Nephron progenitor cell (in vitro differentiated cells): ENCODE measurements around the gene ZBTB11.

Experiments
- DNase-seq: peaks from one replicate; pipeline ENCODE4 v3.0.0; 2021
- H3K27ac Mint-ChIP-seq: 2 replicates; pipeline ENCODE4 v1.8.0; 2021; ENCODE audit warnings: mild to moderate bottlenecking, moderate library complexity, mixed read lengths
- H3K27me3 Mint-ChIP-seq: 2 replicates; pipeline ENCODE4 v1.8.0; 2021; ENCODE audit warnings: mild to moderate bottlenecking, low read depth, mixed read lengths; ENCODE audit not compliant: poor library complexity
- H3K36me3 Mint-ChIP-seq: 2 replicates; pipeline ENCODE4 v1.8.0; 2021; ENCODE audit warnings: low read depth, mixed read lengths
- H3K4me1 Mint-ChIP-seq: 2 replicates; pipeline ENCODE4 v1.8.0; 2021; ENCODE audit warnings: mixed read lengths
- H3K4me3 Mint-ChIP-seq: 2 replicates; pipeline ENCODE4 v1.8.0; 2021; ENCODE audit warnings: mild to moderate bottlenecking, moderate library complexity, mixed read lengths
- H3K9me3 Mint-ChIP-seq: 2 replicates; pipeline ENCODE4 v1.8.0; 2021; ENCODE audit warnings: mild to moderate bottlenecking, moderate library complexity, mixed read lengths
- TF ChIP-seq, protein P1 (sequence below): fragments of 200-600 bp; sonication (generic); IDR thresholded peaks from 2 replicates; pipeline ENCODE4 v1.5.0; 2021; ENCODE audit warnings: antibody characterized with exemption

The ZBTB11 gene

DNA sequence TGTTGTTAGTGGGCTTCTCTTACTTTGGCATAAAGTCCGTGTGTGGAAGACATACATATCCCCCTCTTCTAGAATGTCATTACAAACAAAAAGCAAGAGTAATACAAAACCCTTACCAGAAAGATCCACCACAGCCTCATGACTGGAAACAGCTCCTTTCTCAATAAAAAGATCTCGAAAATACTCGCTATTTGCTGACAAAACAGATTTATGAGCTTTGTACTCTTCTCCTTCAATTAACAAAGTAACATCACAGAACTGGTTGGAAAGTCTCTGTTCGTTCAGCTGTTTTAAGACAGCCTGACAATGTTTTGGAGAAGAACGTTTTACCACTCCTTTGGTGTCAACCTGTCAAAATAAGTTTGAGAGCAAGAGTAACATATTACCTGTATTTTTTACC, 5.9 kb downstream of the ZBTB11 start:
- TF ChIP-seq, protein P1, sequence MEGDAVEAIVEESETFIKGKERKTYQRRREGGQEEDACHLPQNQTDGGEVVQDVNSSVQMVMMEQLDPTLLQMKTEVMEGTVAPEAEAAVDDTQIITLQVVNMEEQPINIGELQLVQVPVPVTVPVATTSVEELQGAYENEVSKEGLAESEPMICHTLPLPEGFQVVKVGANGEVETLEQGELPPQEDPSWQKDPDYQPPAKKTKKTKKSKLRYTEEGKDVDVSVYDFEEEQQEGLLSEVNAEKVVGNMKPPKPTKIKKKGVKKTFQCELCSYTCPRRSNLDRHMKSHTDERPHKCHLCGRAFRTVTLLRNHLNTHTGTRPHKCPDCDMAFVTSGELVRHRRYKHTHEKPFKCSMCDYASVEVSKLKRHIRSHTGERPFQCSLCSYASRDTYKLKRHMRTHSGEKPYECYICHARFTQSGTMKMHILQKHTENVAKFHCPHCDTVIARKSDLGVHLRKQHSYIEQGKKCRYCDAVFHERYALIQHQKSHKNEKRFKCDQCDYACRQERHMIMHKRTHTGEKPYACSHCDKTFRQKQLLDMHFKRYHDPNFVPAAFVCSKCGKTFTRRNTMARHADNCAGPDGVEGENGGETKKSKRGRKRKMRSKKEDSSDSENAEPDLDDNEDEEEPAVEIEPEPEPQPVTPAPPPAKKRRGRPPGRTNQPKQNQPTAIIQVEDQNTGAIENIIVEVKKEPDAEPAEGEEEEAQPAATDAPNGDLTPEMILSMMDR = no peak
- Mint-ChIP-seq H3K27ac (no peak overlapping the region), H3K4me1 (peaks cover 20% of the 10 kb centered on the region), H3K4me3 (no peak overlapping the region), H3K36me3 (peaks cover 64% of the 10 kb centered on the region), H3K9me3 (no peaks in the 10 kb centered on the region), H3K27me3 (no peaks in the 10 kb centered on the region)
- DNase-seq = no peak

DNA sequence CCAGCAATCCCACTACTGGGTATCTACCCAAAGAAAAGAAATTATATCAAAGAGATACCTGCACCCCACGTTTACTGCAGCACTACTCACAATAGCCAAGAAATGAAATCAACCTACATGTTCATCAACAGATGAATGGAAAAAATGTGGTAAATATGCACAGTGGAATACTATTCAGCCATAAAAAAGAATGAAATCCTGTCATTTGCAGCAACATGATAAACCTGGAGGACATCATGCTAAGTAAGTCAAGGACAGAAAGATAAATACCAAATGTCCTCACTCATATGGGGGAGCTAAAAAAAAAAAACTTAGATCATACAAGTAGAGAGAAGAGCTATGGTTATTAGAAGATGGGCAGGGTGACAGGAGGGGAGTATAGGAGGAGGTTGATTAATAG, 9.1 kb downstream of the ZBTB11 start:
- DNase-seq = no peak
- H3K27me3 Mint-ChIP-seq = no peaks in the 10 kb centered on the region
- H3K4me3 Mint-ChIP-seq = no peak overlapping the region
- no peaks in the 10 kb centered on the region for H3K4me1 Mint-ChIP-seq
- H3K36me3 Mint-ChIP-seq = peaks cover 75% of the 10 kb centered on the region
- no peak overlapping the region for H3K27ac Mint-ChIP-seq
- TF ChIP-seq, protein P1 = no peak
- no peaks in the 10 kb centered on the region for H3K9me3 Mint-ChIP-seq

DNA sequence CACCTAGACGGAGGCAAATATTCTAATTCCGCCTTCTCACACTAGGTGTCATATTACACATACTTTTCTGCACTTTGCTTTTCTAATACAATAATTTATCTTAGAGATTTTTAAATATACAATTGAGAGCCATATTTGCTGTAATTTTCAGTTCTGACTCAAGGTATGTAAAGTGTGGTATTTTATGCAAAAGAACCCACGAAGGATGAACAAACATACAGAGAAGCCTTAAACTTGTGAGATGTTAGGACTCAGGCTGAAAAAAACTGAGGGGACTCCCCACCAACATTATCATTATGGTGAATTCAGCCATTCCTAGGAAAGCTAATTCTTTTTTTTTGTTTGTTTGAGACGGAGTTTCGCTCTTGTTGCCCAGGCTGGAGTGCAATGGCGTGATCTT, 9.6 kb downstream of the ZBTB11 start:
- Mint-ChIP-seq H3K27me3 (no peaks in the 10 kb centered on the region), H3K36me3 (peaks cover 70% of the 10 kb centered on the region), H3K4me1 (no peaks in the 10 kb centered on the region), H3K9me3 (no peaks in the 10 kb centered on the region), H3K4me3 (no peak overlapping the region), H3K27ac (no peak overlapping the region)
- no peak for DNase-seq
- TF ChIP-seq, protein P1 = no peak

DNA sequence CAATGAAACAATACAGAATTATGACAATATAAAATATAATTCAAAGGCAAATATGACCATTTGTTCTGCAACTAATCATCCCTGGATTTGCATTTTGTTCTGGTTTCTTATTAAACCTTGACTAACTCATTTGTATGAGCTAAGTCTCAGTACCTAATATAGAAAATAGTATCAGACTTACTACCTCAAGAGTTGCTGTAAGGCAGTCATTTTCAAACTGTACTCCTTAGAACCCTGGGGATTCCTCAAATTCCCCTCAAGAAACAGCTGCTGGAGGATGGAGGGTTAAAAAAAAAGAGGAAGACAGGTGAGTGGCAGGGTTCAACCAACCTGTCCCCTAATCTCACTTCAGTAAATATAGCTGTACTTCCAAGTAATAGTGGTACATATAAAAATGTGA, 11.1 kb downstream of the ZBTB11 start:
- DNase-seq = no peak
- Mint-ChIP-seq H3K9me3 (no peaks in the 10 kb centered on the region), H3K27me3 (no peaks in the 10 kb centered on the region), H3K4me3 (no peak overlapping the region), H3K27ac (no peak overlapping the region), H3K36me3 (peaks cover 67% of the 10 kb centered on the region), H3K4me1 (no peaks in the 10 kb centered on the region)
- TF ChIP-seq, protein P1 = no peak

DNA sequence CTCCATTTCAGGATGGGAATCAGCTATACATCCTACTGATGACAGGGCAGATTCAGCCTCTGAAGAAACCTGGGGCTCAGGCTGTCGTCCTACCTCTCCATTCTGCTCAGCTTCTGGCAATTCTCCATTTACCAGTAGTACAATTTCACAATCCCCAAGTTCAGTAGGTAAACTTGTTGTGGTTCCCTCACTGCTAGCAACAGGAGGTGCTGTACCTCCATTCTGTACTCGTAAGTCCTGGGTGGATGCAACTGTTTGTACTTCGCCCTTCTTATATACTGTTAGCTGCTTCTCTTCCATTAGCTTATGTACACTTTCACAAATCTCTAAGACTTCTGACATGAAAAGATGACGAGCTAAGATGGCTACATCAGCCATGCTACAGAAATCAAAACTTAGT, 11.6 kb downstream of the ZBTB11 start:
- H3K4me1 Mint-ChIP-seq = no peaks in the 10 kb centered on the region
- no peaks in the 10 kb centered on the region for H3K27me3 Mint-ChIP-seq
- H3K9me3 Mint-ChIP-seq = no peaks in the 10 kb centered on the region
- TF ChIP-seq, protein P1 = no peak
- no peak for DNase-seq
- H3K4me3 Mint-ChIP-seq = no peak overlapping the region
- H3K36me3 Mint-ChIP-seq = peaks cover 69% of the 10 kb centered on the region
- H3K27ac Mint-ChIP-seq = no peak overlapping the region

DNA sequence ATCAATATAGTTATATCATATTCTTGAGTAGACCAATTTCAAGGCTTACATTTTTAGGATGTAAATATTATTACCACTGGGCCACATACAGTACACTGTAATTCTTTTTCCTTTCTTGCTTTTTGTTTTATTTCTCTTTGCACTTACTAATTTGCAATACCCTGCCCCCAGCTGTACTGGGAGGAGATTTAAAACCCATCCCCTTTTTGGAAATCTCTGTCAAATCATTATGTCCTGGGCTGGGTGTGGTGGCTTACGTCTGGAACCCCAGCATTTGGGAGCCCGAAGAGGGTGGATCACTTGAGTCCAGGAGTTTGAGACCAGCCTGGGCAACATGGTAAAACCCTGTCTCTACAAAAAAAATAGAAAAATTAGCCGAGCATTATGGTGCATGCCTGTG, 16.2 kb downstream of the ZBTB11 start:
- Mint-ChIP-seq H3K4me1 (no peaks in the 10 kb centered on the region), H3K4me3 (no peak overlapping the region), H3K27me3 (no peaks in the 10 kb centered on the region), H3K27ac (no peak overlapping the region), H3K9me3 (no peaks in the 10 kb centered on the region), H3K36me3 (peaks cover 77% of the 10 kb centered on the region)
- TF ChIP-seq, protein P1 = no peak
- no peak for DNase-seq
